Transverse colon (tissue), 4 donors: Measurements from ENCODE around the gene PXT1. TPM values are rescaled to one million over a fixed set of nuclear protein-coding genes. Genes with fewer than 3 reads are reported as not detected.

ENCODE experiments used
- DNase-seq: peaks from one replicate; pipeline ENCODE4 v3.0.0-alpha.2; 2019
- H3K27ac ChIP-seq, 4 donors: fragments of 200-600 bp; sonication (generic); 2 replicates each; pipeline ENCODE4 v1.5.1; 2016 to 2018; ENCODE audit warnings: inconsistent platforms in 4 of 4
- H3K27me3 ChIP-seq: fragments of 200-600 bp; sonication (generic); 2 replicates; pipeline ENCODE4 v1.5.1; 2017; ENCODE audit warnings: inconsistent platforms
- H3K36me3 ChIP-seq, 4 donors: fragments of 200-600 bp; sonication (generic); 2 replicates each; pipeline ENCODE4 v1.5.1; 2017 to 2019; ENCODE audit warnings: inconsistent platforms in 4 of 4
- H3K4me1 ChIP-seq, 4 donors: fragments of 200-600 bp; sonication (generic); 2 replicates each; pipeline ENCODE4 v1.5.1; 2017 to 2020; ENCODE audit warnings: inconsistent platforms in 4 of 4
- H3K4me3 ChIP-seq, 4 donors: fragments of 200-600 bp; sonication (generic); 1 replicate in 1 of 4; 2 replicates in 3 of 4; pipeline versions ENCODE4 v1.5.1 to v1.6.1; 2017 to 2019; ENCODE audit warnings: inconsistent platforms in 4 of 4
- H3K9me3 ChIP-seq, 2 donors: fragments of 200-600 bp; sonication (generic); 2 replicates each; pipeline ENCODE4 v1.5.1; 2017 to 2019; ENCODE audit warnings: inconsistent platforms in 2 of 2
- EP300 ChIP-seq: sonication (generic); formaldehyde crosslinking; IDR thresholded peaks from one replicate; pipeline ENCODE4 v1.6.1; 2017; ENCODE audit warnings: antibody characterized with exemption, low read depth
- POLR2A ChIP-seq: fragments of 450-650 bp; IDR thresholded peaks from one replicate; pipeline ENCODE4 v1.6.1; 2016; ENCODE audit warnings: antibody characterized with exemption, mild to moderate bottlenecking, moderate library complexity
- POLR2AphosphoS5 ChIP-seq, 3 donors: sonication (generic); formaldehyde crosslinking; IDR thresholded peaks; one replicate each; pipeline ENCODE4 v1.6.1; 2016; ENCODE audit warnings: antibody characterized with exemption in 3 of 3
- WGBS, 2 donors: methylation state at CpG; one replicate each; pipeline ENCODE4 v1.1.5; 2018; ENCODE audit warnings: low coverage in 1 of 2; 5-methylcytosine and 5-hydroxymethylcytosine counted together
- in situ Hi-C, 4 donors: fragments of 200-750 bp; cut with MboI; loops; one replicate each; pipeline versions ENCODE4 v1.15.0 to v1.15.1; 2017; ENCODE audit warnings: low sequenced_read_pairs in 3 of 4, low pct_ligation_motif_present in 1 of 4, low pct_unique_long_range_greater_than_20kb in 1 of 4
- intact Hi-C: fragments of 100-400 bp; cut with DNase I; formaldehyde crosslinking; loops from one replicate; pipeline ENCODE4 v1.15.1; 2023; ENCODE audit warnings: low total_unique reads
- total RNA-seq, 4 donors: library from RNA; depleted of rRNA; stranded (reverse); fragments of >200 nt; gene quantifications; one replicate each; pipeline ENCODE4 v1.1.0, GENCODE V29; 2016
- TF ChIP-seq, protein P1 (sequence below), 5 experiments: fragments of 200-600 bp in 3 of 5; fragments of 450-650 bp in 2 of 5; sonication (generic) in 3 of 5; IDR thresholded peaks; 1 replicate in 2 of 5; 2 replicates in 3 of 5; pipeline ENCODE4 v1.5.1; 2016 to 2017; ENCODE audit warnings: antibody characterized with exemption in 5 of 5, inconsistent platforms in 3 of 5, mild to moderate bottlenecking in 2 of 5, moderate library complexity in 1 of 5

PXT1 gene
- total RNA-seq, 4 donors from 2014 or later, result 0.14 TPM; not detected in 3

DNA sequence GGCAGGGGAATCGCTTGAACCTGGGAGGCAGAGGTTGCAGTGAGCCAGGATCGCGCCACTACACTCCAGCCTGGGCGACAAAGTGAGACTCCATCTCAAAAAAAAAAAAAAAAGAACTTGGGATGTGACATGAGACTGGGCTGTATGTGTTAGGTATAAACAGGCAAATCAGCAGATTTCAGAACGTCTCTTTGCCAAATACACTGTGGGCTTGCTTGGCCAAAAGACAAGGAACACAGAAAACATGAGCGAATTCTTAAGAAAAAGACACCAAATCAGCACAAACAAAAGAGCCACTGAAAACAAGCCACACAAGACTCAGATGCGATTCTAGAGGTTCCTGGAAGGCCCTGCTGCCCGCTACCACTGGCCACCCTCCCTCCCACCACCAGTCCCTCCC, 67.7 kb downstream of the PXT1 start:
- H3K27ac ChIP-seq, result no peak overlapping the region
- no peaks in the 10 kb centered on the region for H3K36me3 ChIP-seq
- no peaks in the 10 kb centered on the region for H3K9me3 ChIP-seq
- WGBS, 2 donors, result 44 to 84% methylated on average over 2 to 8 of the region's 8 CpGs
- H3K4me1 ChIP-seq, result no peaks in the 10 kb centered on the region
- no peak overlapping the region for H3K4me3 ChIP-seq
- in situ Hi-C loops (loop anchor here in 2 of 4 donors (25.0 kb wide), 2 partner anchors 263 to 363 kb away; partner anchors contain the start of gene SLC26A8 (in 2 of the 2)), intact Hi-C loops (no loop called here)
- H3K27me3 ChIP-seq, result no peaks in the 10 kb centered on the region
- TF ChIP-seq POLR2A (no peak), POLR2AphosphoS5 (IDR thresholded peaks at IDR 0.05) (no peak), EP300 (no peak)
- TF ChIP-seq, protein P1, sequence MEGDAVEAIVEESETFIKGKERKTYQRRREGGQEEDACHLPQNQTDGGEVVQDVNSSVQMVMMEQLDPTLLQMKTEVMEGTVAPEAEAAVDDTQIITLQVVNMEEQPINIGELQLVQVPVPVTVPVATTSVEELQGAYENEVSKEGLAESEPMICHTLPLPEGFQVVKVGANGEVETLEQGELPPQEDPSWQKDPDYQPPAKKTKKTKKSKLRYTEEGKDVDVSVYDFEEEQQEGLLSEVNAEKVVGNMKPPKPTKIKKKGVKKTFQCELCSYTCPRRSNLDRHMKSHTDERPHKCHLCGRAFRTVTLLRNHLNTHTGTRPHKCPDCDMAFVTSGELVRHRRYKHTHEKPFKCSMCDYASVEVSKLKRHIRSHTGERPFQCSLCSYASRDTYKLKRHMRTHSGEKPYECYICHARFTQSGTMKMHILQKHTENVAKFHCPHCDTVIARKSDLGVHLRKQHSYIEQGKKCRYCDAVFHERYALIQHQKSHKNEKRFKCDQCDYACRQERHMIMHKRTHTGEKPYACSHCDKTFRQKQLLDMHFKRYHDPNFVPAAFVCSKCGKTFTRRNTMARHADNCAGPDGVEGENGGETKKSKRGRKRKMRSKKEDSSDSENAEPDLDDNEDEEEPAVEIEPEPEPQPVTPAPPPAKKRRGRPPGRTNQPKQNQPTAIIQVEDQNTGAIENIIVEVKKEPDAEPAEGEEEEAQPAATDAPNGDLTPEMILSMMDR (IDR thresholded peaks at IDR 0.05), result no peak
- DNase-seq, result no peak

DNA sequence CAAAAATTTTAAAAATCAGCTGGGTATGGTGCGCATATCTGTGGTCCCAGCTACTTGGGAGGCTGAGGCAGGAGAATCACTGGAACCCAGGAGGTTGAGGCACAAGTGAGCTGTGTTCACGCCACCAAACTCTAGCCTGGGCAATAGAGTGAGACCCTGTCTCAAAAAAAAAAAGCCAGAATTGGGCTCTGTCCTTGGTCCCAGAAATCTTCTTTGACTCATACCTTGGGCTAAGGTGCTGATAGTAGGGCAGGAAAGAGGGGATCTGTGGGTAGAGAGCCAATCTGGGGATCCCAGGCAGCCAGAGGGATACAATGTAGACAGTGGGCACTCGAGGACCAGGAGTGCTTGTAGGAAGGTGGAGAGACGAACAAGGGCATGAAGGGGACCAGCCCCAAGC, 68.5 kb downstream of the PXT1 start:
- Histone ChIP-seq H3K4me1 (no peaks in the 10 kb centered on the region), H3K4me3 (no peak overlapping the region), H3K27ac (no peak overlapping the region), H3K9me3 (no peaks in the 10 kb centered on the region), H3K27me3 (no peaks in the 10 kb centered on the region), H3K36me3 (no peaks in the 10 kb centered on the region)
- no peak for DNase-seq
- in situ Hi-C loops, result loop anchor here in 2 of 4 donors (25.0 kb wide), 2 partner anchors 262 to 362 kb away; partner anchors contain the start of gene SLC26A8 (in 2 of the 2)
- intact Hi-C loops, result no loop called here
- 89% methylated on average over 4 of the region's 4 CpGs; no CpG with 5 or more reads in 1 of the 2 donors for WGBS, 2 donors
- TF ChIP-seq POLR2A (no peak), EP300 (no peak), POLR2AphosphoS5 (IDR thresholded peaks at IDR 0.05) (no peak)
- TF ChIP-seq, protein P1 (IDR thresholded peaks at IDR 0.05), result no peak

DNA sequence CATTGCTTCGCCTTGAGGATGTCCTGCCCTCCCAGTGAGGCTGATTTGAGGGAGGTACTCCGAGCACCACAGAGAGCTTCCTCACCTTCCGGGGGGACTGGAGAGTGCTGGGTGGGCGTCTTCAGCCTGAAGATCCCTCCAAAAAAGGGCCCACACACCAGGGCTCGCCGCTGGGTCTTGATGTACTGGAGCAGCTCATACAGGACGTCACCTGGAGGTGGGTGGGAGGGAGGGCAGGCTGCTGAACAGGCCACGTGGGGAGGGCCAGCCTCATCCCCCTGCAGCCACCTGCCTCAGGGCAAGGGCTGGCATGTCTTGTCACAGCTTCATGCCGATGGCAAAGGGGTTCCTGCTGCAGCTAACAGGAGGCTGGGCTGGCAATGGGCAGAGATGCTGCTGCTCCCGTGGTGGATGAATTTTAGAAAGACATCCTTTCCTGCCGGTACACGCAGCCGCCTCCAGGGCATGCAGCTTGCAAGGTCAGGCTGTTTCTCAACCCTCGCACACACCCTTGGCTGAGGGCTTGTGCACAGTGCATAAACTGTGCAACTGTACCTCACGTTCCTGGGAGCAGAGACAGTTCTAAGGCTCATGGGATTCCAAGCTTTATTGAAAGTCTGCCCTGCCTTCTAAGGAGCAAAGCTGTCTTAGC, 69.2 kb downstream of the PXT1 start:
- no peak for TF ChIP-seq POLR2AphosphoS5 (IDR thresholded peaks at IDR 0.05)
- TF ChIP-seq POLR2A, result no peak
- TF ChIP-seq, protein P1 (IDR thresholded peaks at IDR 0.05), result no peak
- no peak for TF ChIP-seq EP300
- in situ Hi-C loops, result loop anchor here in 2 of 4 donors (25.0 kb wide), 2 partner anchors 261 to 361 kb away; partner anchors contain the start of gene SLC26A8 (in 2 of the 2)
- 81% methylated on average over 15 of the region's 15 CpGs; no CpG with 5 or more reads in 1 of the 2 donors for WGBS, 2 donors

DNA sequence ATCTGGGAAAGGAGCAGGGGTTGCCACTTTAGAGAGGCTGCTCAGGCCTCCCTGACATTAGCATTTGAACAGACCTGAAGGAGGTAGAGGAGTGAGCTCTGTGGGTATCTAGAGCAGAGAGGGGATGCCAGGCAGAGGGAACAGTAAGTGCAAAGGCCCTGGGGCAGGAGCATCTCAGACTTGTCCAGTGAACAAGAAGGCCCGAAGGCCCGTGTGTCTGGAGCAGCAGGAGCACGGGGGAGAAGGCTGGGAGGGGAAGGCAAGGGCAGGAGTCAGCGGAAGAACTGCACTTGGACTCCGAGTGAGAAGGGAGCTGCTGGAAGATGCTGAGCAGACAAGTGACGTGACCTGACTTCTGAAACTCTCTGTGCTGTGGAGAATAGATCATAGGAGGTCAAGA, 70.6 kb downstream of the PXT1 start:
- no peak overlapping the region for H3K4me3 ChIP-seq
- H3K27ac ChIP-seq, result no peak overlapping the region
- H3K27me3 ChIP-seq, result no peaks in the 10 kb centered on the region
- TF ChIP-seq, protein P1 (IDR thresholded peaks at IDR 0.05), result no peak
- no peak for TF ChIP-seq POLR2A
- no peak for TF ChIP-seq EP300
- TF ChIP-seq POLR2AphosphoS5 (IDR thresholded peaks at IDR 0.05), result no peak
- H3K4me1 ChIP-seq, result no peaks in the 10 kb centered on the region
- H3K9me3 ChIP-seq, result no peaks in the 10 kb centered on the region
- intact Hi-C loops (no loop called here), in situ Hi-C loops (loop anchor here in 2 of 4 donors (25.0 kb wide), 2 partner anchors 260 to 360 kb away; partner anchors contain the start of gene SLC26A8 (in 2 of the 2))
- no peak for DNase-seq
- H3K36me3 ChIP-seq, result no peaks in the 10 kb centered on the region
- WGBS, 2 donors, result 92 to 94% methylated on average over 3 to 6 of the region's 6 CpGs

More for the DNA sequence above, 69.2 kb downstream of the PXT1 start:
- intact Hi-C loops, result no loop called here
- no peaks in the 10 kb centered on the region for H3K27me3 ChIP-seq
- H3K9me3 ChIP-seq, result no peaks in the 10 kb centered on the region
- H3K4me1 ChIP-seq, result no peaks in the 10 kb centered on the region
- no peak overlapping the region for H3K27ac ChIP-seq
- no peak for DNase-seq
- H3K36me3 ChIP-seq, result no peaks in the 10 kb centered on the region
- no peak overlapping the region for H3K4me3 ChIP-seq
